GM10847 (cell line): ENCODE data around the gene TACC2.

ENCODE experiments used
- POLR2A ChIP-seq: IDR thresholded peaks from 2 replicates; pipeline ENCODE4 v1.6.1; 2011; ENCODE audit not compliant: insufficient read length; ENCODE audit errors: extremely low read depth

TACC2 gene

DNA sequence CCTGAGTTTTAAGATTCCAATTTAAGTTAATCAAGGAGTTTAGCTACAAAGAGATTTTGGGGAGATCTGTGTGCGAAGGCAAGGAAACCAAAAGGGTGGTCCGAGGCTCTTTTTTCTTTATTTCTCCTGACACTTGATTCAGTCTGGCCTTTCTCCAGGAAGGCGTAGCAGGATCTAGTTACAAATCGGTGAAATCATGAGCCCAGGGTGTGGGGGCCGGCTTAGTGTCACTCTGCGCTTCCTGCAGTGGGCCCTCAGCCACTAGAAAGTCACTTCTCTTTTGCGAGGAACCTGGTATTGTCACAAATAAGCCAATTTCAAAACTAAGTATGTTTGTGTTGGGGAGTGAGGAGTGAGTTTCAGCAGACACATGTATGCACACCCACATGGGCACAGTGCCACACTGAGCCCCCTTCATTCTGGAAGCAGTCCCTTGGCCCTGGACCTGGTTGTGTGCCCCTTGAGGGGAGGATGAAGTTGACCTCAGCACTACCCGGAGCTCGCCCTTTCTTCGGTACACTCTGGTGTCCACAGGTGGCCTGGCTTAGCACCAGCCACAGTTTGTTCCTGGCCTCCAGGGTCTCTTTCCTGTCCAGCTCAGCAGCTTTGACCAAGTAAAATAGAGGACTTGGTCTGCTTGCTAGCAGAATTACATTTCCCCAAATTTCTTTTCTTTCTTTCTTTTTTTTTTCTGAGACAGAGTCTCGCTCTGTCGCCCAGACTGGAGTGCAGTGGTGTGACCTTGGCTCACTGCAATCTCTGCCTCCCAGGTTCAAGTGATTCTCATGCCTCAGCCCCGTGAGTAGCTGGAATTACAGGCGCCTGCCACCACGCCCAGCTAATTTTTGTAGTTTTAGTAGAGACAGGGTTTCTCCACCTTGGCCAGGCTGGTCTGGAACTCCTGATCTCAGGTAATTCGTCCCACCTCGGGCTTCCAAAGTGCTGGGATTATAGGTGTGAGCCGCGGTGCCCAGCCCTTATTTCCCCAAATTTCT is 198.2 kb downstream of the TACC2 start:
- no peak for TF ChIP-seq POLR2A

DNA sequence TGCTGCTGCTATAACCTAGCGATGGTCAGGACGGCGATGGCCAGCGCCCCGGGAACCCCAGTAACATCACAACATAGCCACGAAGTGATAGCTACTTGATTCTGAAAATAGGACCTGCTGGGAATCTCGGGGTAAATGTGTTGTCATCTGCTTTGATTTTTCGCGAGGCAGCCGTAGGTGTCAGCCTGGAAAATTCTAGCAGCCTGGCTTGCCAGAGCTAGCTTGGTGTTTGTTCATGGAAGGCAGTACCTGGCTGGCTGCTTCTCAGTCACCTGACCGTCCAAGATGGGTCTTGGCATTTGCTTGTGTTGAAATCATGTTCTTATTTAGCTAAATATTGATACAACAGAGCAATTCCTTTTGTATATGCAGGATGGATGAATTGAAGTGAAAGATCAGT is 199.7 kb downstream of the TACC2 start:
- no peak for TF ChIP-seq POLR2A

GRCh38 chr10:122189185-122189584 is 200.2 kb downstream of the TACC2 start:
- TF ChIP-seq POLR2A = no peak

GRCh38 chr10:122190176-122190943 is 201.4 kb downstream of the TACC2 start:
- TF ChIP-seq POLR2A = no peak

DNA sequence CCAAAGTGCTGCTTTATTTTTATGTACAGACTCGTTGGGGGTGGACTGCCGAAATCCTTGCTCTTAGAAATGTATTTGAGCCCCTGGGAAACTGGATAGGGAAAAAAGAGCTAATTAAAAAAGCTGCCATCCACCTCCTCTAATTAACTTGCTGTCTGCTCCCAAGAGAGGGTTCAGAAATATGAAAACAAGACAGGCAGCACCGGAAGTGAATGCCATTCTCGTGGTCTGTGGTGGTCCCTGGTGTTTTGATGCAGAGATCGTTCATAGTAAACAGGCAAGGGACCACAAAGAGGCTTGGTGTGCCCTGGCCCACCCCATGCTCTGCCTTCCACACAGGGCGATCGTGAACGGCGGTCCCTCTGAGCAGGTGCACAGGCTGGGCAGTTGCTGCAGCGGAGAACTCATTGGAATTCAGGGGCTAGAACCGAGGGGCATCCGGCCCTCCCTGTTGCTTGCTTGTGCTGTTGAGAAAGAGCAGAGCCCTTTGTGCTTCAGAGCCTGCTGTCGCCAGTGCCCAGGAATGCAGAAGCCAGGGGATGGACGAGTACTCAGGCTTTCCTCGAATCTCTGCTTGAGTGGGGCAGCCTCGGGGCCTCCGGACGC is 203.1 kb downstream of the TACC2 start:
- TF ChIP-seq POLR2A = no peak

GRCh38 chr10:122194251-122194650 is 205.3 kb downstream of the TACC2 start:
- TF ChIP-seq POLR2A = no peak

- no peak for TF ChIP-seq POLR2A
These were observed 207.3 kb downstream of the TACC2 start for GRCh38 chr10:122196218-122196617.

- TF ChIP-seq POLR2A = no peak
These were observed 208.8 kb downstream of the TACC2 start for GRCh38 chr10:122197611-122198222.

DNA sequence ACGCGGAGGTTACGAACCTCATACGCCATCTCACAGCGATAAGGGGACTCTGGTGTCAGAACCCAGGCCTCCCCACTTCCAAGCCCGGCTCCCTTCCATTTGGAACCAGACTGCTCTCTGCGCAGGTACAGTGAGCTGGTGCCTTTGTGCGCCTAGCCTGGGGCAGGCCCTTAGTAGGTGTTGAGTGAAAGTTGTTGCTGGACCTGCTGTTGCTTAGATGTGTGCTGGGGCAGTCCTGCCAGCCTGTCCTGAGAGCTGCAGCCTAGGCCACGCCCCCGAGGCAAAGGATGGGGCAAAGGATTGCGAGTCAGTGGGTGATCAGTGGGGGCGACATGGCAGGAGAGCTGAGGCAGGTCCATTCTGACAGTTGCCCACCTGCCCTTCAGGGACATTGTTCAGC is 209.7 kb downstream of the TACC2 start:
- no peak for TF ChIP-seq POLR2A

DNA sequence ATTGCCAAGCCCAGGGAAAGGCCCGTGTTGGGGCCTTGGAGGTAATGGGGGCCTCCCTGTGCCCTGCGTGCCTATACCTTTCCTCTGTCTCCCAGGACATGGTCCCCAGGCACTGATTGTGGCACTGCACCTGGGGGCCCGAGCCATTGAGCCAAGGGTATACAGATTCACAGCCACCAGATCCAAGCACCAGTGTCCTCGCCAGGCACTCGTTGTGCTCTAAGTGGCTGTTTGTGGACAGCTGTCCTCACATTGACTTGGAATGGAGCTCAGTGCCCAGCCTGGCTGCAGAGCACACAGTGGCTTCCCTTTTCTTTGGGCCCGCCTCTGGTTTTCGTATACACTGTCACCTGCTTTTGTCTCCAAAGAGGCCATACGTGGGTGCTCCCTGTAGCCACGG is 210.1 kb downstream of the TACC2 start:
- no peak for TF ChIP-seq POLR2A

- TF ChIP-seq POLR2A = no peak
These were observed 210.7 kb downstream of the TACC2 start for GRCh38 chr10:122199689-122200088.

DNA sequence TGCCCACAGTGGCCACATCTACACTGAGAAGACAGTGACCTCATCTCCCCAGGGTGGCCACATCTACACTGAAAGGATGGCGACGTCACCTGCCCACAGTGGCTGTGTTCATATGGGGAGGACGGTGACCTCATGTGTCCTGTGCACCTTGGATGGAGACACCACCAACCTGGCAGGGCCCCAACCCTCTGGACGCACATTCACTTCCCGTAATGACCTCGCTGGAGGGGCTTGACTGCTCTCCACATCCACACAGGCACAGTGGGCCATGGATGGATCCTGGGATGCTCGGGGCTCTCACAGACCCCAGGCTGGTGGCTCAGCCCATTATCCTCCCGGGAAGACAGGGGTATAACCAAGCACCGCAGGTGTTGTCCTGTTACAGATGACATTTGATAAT is 212.4 kb downstream of the TACC2 start:
- no peak for TF ChIP-seq POLR2A

GRCh38 chr10:122204691-122205489 is 215.9 kb downstream of the TACC2 start:
- no peak for TF ChIP-seq POLR2A

- no peak for TF ChIP-seq POLR2A
These were observed 217.6 kb downstream of the TACC2 start for GRCh38 chr10:122206471-122207065.
